ENCODE data around the gene EFNA1. TPM values are rescaled to one million over a fixed set of nuclear protein-coding genes. Genes with fewer than 3 reads are reported as not detected.

Gene EFNA1
- total and polyA plus RNA-seq, 2 donors (not counting 3 experiments of a cell fraction or from before 2014, with no cell fraction given): 107 to 289 TPM

- POLR2A ChIA-PET: interaction anchor here (0.7 kb wide), 1 partner anchor 10 kb away, joined by 3 read pairs; no protein-coding TSS in a partner anchor
- TF ChIP-seq, protein P1, sequence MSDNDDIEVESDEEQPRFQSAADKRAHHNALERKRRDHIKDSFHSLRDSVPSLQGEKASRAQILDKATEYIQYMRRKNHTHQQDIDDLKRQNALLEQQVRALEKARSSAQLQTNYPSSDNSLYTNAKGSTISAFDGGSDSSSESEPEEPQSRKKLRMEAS (IDR thresholded peaks at IDR 0.05; ENCODE audit: insufficient read depth, insufficient read length): no peak
- no peak for TF ChIP-seq GATA2 (IDR thresholded peaks at IDR 0.05; ENCODE audit: insufficient read depth, insufficient read length, low read depth, low read length)
- no peak for TF ChIP-seq POLR2AphosphoS5 (IDR thresholded peaks at IDR 0.05; ENCODE audit: insufficient read depth, low read depth, low read length)
- TF ChIP-seq, protein P2, sequence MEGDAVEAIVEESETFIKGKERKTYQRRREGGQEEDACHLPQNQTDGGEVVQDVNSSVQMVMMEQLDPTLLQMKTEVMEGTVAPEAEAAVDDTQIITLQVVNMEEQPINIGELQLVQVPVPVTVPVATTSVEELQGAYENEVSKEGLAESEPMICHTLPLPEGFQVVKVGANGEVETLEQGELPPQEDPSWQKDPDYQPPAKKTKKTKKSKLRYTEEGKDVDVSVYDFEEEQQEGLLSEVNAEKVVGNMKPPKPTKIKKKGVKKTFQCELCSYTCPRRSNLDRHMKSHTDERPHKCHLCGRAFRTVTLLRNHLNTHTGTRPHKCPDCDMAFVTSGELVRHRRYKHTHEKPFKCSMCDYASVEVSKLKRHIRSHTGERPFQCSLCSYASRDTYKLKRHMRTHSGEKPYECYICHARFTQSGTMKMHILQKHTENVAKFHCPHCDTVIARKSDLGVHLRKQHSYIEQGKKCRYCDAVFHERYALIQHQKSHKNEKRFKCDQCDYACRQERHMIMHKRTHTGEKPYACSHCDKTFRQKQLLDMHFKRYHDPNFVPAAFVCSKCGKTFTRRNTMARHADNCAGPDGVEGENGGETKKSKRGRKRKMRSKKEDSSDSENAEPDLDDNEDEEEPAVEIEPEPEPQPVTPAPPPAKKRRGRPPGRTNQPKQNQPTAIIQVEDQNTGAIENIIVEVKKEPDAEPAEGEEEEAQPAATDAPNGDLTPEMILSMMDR (IDR thresholded peaks at IDR 0.05; ENCODE audit: extremely low read depth in 1 of 2, insufficient read depth in 1 of 2, low read depth in 1 of 2, low read length in 2 of 2): no peak
- TF ChIP-seq EZH2 (IDR thresholded peaks at IDR 0.05; ENCODE audit: borderline replicate concordance, low read depth, low read length, severe bottlenecking): no peak
- no peak for TF ChIP-seq POLR2A (IDR thresholded peaks at IDR 0.05; ENCODE audit: low read depth, low read length)
- no peak for TF ChIP-seq JUN (IDR thresholded peaks at IDR 0.05; ENCODE audit: borderline replicate concordance, insufficient read depth, insufficient read length, low read depth)
- TF ChIP-seq MYC (IDR thresholded peaks at IDR 0.05; ENCODE audit: low read depth, low read length): no peak
- TF ChIP-seq FOS (IDR thresholded peaks at IDR 0.05; ENCODE audit: borderline replicate concordance, insufficient read depth, low read length): no peak
- no peaks in the 10 kb centered on the region for H3K27me3 ChIP-seq (ENCODE audit: control insufficient read depth in 2 of 2, insufficient read depth in 2 of 2, low read length in 2 of 2)
- H3K27ac ChIP-seq (ENCODE audit: insufficient read depth, low read depth, low read length): no peak overlapping the region
- DNase-seq (ENCODE audit: low read depth, low spot score) (no peak), FAIRE-seq (no peak)
- no peaks in the 10 kb centered on the region for H3K9me3 ChIP-seq (replicated peaks; ENCODE audit: control insufficient read depth, insufficient read depth, low read length)
- no peaks in the 10 kb centered on the region for H4K20me1 ChIP-seq (replicated peaks; ENCODE audit: control insufficient read depth, extremely low read depth, insufficient read depth, low read length)
- intact Hi-C loops (cut with micrococcal nuclease): no loop called here
- no TSS peak for BruUV-seq (replicated peaks)
- H3K79me2 ChIP-seq (ENCODE audit: control insufficient read depth, insufficient read depth, low read length): no peaks in the 10 kb centered on the region
- no peak overlapping the region for H3K4me3 ChIP-seq (replicated peaks in 1 of 3; ENCODE audit: insufficient read depth in 1 of 3, low read depth in 1 of 3, low read length in 3 of 3)
- H3K4me1 ChIP-seq (ENCODE audit: control insufficient read depth, extremely low read depth, insufficient read depth, low read length): no peaks in the 10 kb centered on the region
- H3K9ac ChIP-seq (replicated peaks; ENCODE audit: extremely low read depth, insufficient read depth, low read length): no peak overlapping the region
- no peak overlapping the region for H2AFZ ChIP-seq (ENCODE audit: low read depth, low read length)
- no peak overlapping the region for H3K4me2 ChIP-seq (ENCODE audit: insufficient read depth, low read length)
- CTCF ChIA-PET: interaction anchor here (1.9 kb wide), 2 partner anchors 9 to 11 kb away, joined by 4 to 6 read pairs; partner anchors contain the start of gene KRTCAP2
- H3K36me3 ChIP-seq (ENCODE audit: control insufficient read depth in 2 of 2, extremely low read depth in 1 of 2, insufficient read depth in 2 of 2, low read length in 2 of 2): peaks cover 0 to 23% of the 10 kb centered on the region in 2 experiments
- dilution Hi-C loops (cut with MboI; ENCODE audit: extremely low pct_ligation_motif_present, low sequenced_read_pairs): no loop called here
- no peaks in the 10 kb centered on the region for H3K9me1 ChIP-seq (replicated peaks; ENCODE audit: control insufficient read depth, extremely low read depth, insufficient read depth, low read length)
These were observed 54.4 kb downstream of the EFNA1 start for GRCh38 chr1:155182052-155182550.
